B cell (primary cell): ENCODE results near the gene RPS19. TPM values are rescaled to one million over a fixed set of nuclear protein-coding genes. Genes with fewer than 3 reads are reported as not detected.

Experiments
- ATAC-seq: fragments of 200-7000 bp; cut with Tn5 transposase; one replicate; pipeline ENCODE4 v1.10.0; 2021; ENCODE audit warnings: low read depth, mild to moderate bottlenecking, moderate number of reproducible peaks, moderate library complexity
- CTCF ChIA-PET: fragments of 350-600 bp; sonication (Branson Sonifier 250); formaldehyde crosslinking; loops from one replicate; lab custom pipeline; 2021; ENCODE audit warnings: antibody characterized with exemption, inconsistent platforms; lab: Charles Lee
- POLR2A ChIA-PET: fragments of 350-600 bp; sonication (Branson Sonifier 250); formaldehyde crosslinking; loops from one replicate; lab custom pipeline; 2021; ENCODE audit warnings: antibody characterized with exemption; lab: Charles Lee
- DNase-seq: peaks from one replicate; pipeline ENCODE4 v3.0.0; 2013
- H2AFZ ChIP-seq: 2 replicates; pipeline ENCODE4 v1.6.1; 2012; ENCODE audit warnings: mild to moderate bottlenecking, low read depth, low read length; ENCODE audit not compliant: insufficient read depth, poor library complexity, severe bottlenecking
- H3K27ac ChIP-seq, 2 donors: 1 replicate in 1 of 2; 2 replicates in 1 of 2; pipeline ENCODE4 v1.5.1; 2012 to 2013; ENCODE audit warnings: low read length in 2 of 2, mild to moderate bottlenecking in 2 of 2, moderate library complexity in 1 of 2
- H3K27me3 ChIP-seq, 4 experiments: fragments of 200-600 bp in 1 of 4; sonication (generic) in 1 of 4; replicated peaks in 1 of 4; 1 replicate in 2 of 4; 2 replicates in 2 of 4; pipeline versions ENCODE4 v1.6.1 to v1.7.0; 2013 to 2016; ENCODE audit warnings: low read length in 3 of 4, mild to moderate bottlenecking in 2 of 4, mixed read lengths in 1 of 4, moderate library complexity in 1 of 4; ENCODE audit not compliant: insufficient read depth in 4 of 4, control insufficient read depth in 3 of 4; ENCODE audit errors: control extremely low read depth in 1 of 4
- H3K36me3 ChIP-seq, 2 experiments: replicated peaks in 1 of 2; 1 replicate in 1 of 2; 2 replicates in 1 of 2; pipeline versions ENCODE4 v1.6.1 to v1.7.1; 2013; ENCODE audit warnings: low read length in 1 of 2; ENCODE audit not compliant: insufficient read depth in 2 of 2, control insufficient read depth in 1 of 2; ENCODE audit errors: control extremely low read depth in 1 of 2, extremely low read depth in 1 of 2
- H3K4me1 ChIP-seq, 2 donors: fragments of 200-600 bp in 1 of 2; sonication (generic) in 1 of 2; 1 replicate in 1 of 2; 2 replicates in 1 of 2; pipeline versions ENCODE4 v1.5.1 to v1.6.1; 2013 to 2017; ENCODE audit warnings: low read length in 2 of 2; ENCODE audit not compliant: control insufficient read depth in 2 of 2, insufficient read depth in 2 of 2
- H3K4me2 ChIP-seq: replicated peaks from 2 replicates; pipeline ENCODE3; 2012; ENCODE audit warnings: mild to moderate bottlenecking, low read depth, low read length; ENCODE audit not compliant: poor library complexity, severe bottlenecking
- H3K4me3 ChIP-seq, 5 experiments: fragments of 200-600 bp in 1 of 5; sonication (generic) in 1 of 5; 1 replicate in 3 of 5; 2 replicates in 2 of 5; pipeline versions ENCODE4 v1.5.1 to v1.7.0; 2011 to 2016; ENCODE audit warnings: low read length in 4 of 5, mild to moderate bottlenecking in 4 of 5, low read depth in 2 of 5, control low read depth in 1 of 5, moderate library complexity in 1 of 5; ENCODE audit not compliant: insufficient read depth in 1 of 5; ENCODE audit errors: control extremely low read depth in 1 of 5, extremely low read depth in 1 of 5
- H3K79me2 ChIP-seq: fragments of 200-600 bp; sonication (generic); one replicate; pipeline ENCODE4 v1.6.0; 2016; ENCODE audit warnings: low read length; ENCODE audit not compliant: control insufficient read depth, insufficient read depth
- H3K9ac ChIP-seq: fragments of 200-600 bp; sonication (generic); 2 replicates; pipeline ENCODE4 v1.6.1; 2017; ENCODE audit warnings: mild to moderate bottlenecking, low read length, moderate library complexity
- H3K9me3 ChIP-seq, 3 donors: one replicate each; pipeline versions ENCODE4 v1.6.1 to v1.7.1; 2013; ENCODE audit warnings: low read length in 2 of 3; ENCODE audit not compliant: control insufficient read depth in 2 of 3, insufficient read depth in 1 of 3; ENCODE audit errors: control extremely low read depth in 1 of 3
- H4K20me1 ChIP-seq: 2 replicates; pipeline ENCODE4 v1.6.0; 2012; ENCODE audit warnings: mild to moderate bottlenecking, low read length; ENCODE audit not compliant: insufficient read depth, control insufficient read depth, poor library complexity, severe bottlenecking
- H3K27ac Mint-ChIP-seq: one replicate; pipeline ENCODE4 v1.8.0; 2021; ENCODE audit warnings: mixed read lengths
- H3K27me3 Mint-ChIP-seq: one replicate; pipeline ENCODE4 v1.8.0; 2021; ENCODE audit warnings: mixed read lengths
- H3K4me1 Mint-ChIP-seq: one replicate; pipeline ENCODE4 v1.8.0; 2021; ENCODE audit warnings: mixed read lengths
- H3K4me3 Mint-ChIP-seq: one replicate; pipeline ENCODE4 v1.8.0; 2021; ENCODE audit warnings: mixed read lengths
- H3K9me3 Mint-ChIP-seq: one replicate; pipeline ENCODE4 v1.8.0; 2022; ENCODE audit warnings: mixed read lengths; ENCODE audit not compliant: insufficient read depth
- EZH2 ChIP-seq: IDR thresholded peaks from 2 replicates; pipeline ENCODE4 v1.6.1; 2012; ENCODE audit warnings: borderline replicate concordance, low read depth, mild to moderate bottlenecking, moderate library complexity, low read length; ENCODE audit not compliant: insufficient read depth, poor library complexity, severe bottlenecking
- WGBS: methylation state at CpG from one replicate; pipeline ENCODE4 v1.1.5; 2013; ENCODE audit warnings: missing lambda C conversion rate; ENCODE audit not compliant: insufficient coverage; 5-methylcytosine and 5-hydroxymethylcytosine counted together
- intact Hi-C: fragments of 100-400 bp; cut with micrococcal nuclease; formaldehyde crosslinking; loops from one replicate; pipeline ENCODE4 v1.10.0; 2022
- polyA plus RNA-seq: library from polyadenylated mRNA; depleted of rRNA; stranded (reverse); fragments of >200 nt; gene quantifications from 2 replicates; pipeline ENCODE4 v1.2.3, GENCODE V29; 2012
- total RNA-seq, 2 donors: library from RNA; stranded (reverse); fragments of 120-200 nt in 1 of 2; gene quantifications; 1 replicate in 1 of 2; 2 replicates in 1 of 2; pipeline versions ENCODE4 v1.2.3 to v1.2.4, GENCODE V29; 2013 to 2022
- TF ChIP-seq, protein P1 (sequence below): fragments of 200-600 bp; IDR thresholded peaks from one replicate; pipeline ENCODE4 v1.8.0; 2022; ENCODE audit warnings: antibody characterized with exemption, mild to moderate bottlenecking

Gene RPS19
- total and polyA plus RNA-seq, 2 donors (not counting 1 experiment from before 2014, with no cell fraction given), result 3,322 to 9,144 TPM

- H3K27me3 Mint-ChIP-seq, result peaks cover 18% of the 10 kb centered on the region
- CTCF ChIA-PET, result no interaction called here
- peak; percentile 21 for DNase-seq
- peak overlapping the region; percentile 83 for H3K4me2 ChIP-seq
- H3K9me3 Mint-ChIP-seq, result no peaks in the 10 kb centered on the region
- H3K4me3 Mint-ChIP-seq, result no peak overlapping the region
- POLR2A ChIA-PET, result no interaction called here
- H3K9ac ChIP-seq, result peak overlapping the region; percentile 57
- peaks cover 42% of the 10 kb centered on the region for H4K20me1 ChIP-seq
- H3K36me3 ChIP-seq, result no peaks in the 10 kb centered on the region
- H3K4me1 Mint-ChIP-seq, result peaks cover 32% of the 10 kb centered on the region
- H3K27ac ChIP-seq, result no peak overlapping the region
- H3K9me3 ChIP-seq, result peaks cover 0 to 26% (median 0%) of the 10 kb centered on the region in 3 donors
- H3K27ac Mint-ChIP-seq, result no peak overlapping the region
- H2AFZ ChIP-seq, result no peak overlapping the region
- no peaks in the 10 kb centered on the region for H3K79me2 ChIP-seq
- 44% methylated on average over 22 of the region's 27 CpGs for WGBS
- peaks cover 0 to 65% (median 42%) of the 10 kb centered on the region in 4 experiments for H3K27me3 ChIP-seq
- TF ChIP-seq EZH2, result no peak
- TF ChIP-seq, protein P1, sequence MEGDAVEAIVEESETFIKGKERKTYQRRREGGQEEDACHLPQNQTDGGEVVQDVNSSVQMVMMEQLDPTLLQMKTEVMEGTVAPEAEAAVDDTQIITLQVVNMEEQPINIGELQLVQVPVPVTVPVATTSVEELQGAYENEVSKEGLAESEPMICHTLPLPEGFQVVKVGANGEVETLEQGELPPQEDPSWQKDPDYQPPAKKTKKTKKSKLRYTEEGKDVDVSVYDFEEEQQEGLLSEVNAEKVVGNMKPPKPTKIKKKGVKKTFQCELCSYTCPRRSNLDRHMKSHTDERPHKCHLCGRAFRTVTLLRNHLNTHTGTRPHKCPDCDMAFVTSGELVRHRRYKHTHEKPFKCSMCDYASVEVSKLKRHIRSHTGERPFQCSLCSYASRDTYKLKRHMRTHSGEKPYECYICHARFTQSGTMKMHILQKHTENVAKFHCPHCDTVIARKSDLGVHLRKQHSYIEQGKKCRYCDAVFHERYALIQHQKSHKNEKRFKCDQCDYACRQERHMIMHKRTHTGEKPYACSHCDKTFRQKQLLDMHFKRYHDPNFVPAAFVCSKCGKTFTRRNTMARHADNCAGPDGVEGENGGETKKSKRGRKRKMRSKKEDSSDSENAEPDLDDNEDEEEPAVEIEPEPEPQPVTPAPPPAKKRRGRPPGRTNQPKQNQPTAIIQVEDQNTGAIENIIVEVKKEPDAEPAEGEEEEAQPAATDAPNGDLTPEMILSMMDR, result no peak
- peaks cover 46 to 50% of the 10 kb centered on the region in 2 donors for H3K4me1 ChIP-seq
- ATAC-seq, result no peak
- intact Hi-C loops, result loop anchor here (2.0 kb wide), 1 partner anchor 13 kb away; the partner anchor contains the start of gene ERFL
- no peak overlapping the region for H3K4me3 ChIP-seq
Measured at GRCh38 chr19:41915776-41916414, 55.8 kb downstream of the RPS19 start.

GRCh38 chr19:41917676-41918075 lies 57.6 kb downstream of the RPS19 start:
- Mint-ChIP-seq H3K4me1 (peaks cover 30% of the 10 kb centered on the region), H3K27me3 (peaks cover 18% of the 10 kb centered on the region), H3K4me3 (no peak overlapping the region), H3K9me3 (no peaks in the 10 kb centered on the region), H3K27ac (no peak overlapping the region)
- TF ChIP-seq EZH2, result no peak
- TF ChIP-seq, protein P1, result no peak
- Histone ChIP-seq H3K36me3 (no peaks in the 10 kb centered on the region), H3K4me1 (peaks cover 52 to 55% of the 10 kb centered on the region in 2 donors), H3K27ac (no peak overlapping the region), H2AFZ (no peak overlapping the region), H3K9me3 (peaks cover 0 to 29% (median 0%) of the 10 kb centered on the region in 3 donors), H3K79me2 (no peaks in the 10 kb centered on the region), H3K27me3 (peaks cover 0 to 71% (median 45%) of the 10 kb centered on the region in 4 experiments), H3K4me3 (no peak overlapping the region), H3K9ac (no peak overlapping the region), H4K20me1 (peaks cover 26% of the 10 kb centered on the region), H3K4me2 (no peak overlapping the region)
- DNase-seq (no peak), ATAC-seq (no peak)
- 73% methylated on average over 9 of the region's 12 CpGs for WGBS
- POLR2A ChIA-PET, result interaction anchor here (0.8 kb wide), 1 partner anchor 16 kb away, joined by 7 read pairs; no protein-coding TSS in a partner anchor
- intact Hi-C loops, result no loop called here
- CTCF ChIA-PET, result no interaction called here
